ENCODE results near the gene ANKRD34A. TPM values are rescaled to one million over a fixed set of nuclear protein-coding genes. Genes with fewer than 3 reads are reported as not detected.

Gene ANKRD34A
- total RNA-seq, 6 experiments from 2014 or later, result 8.1 to 14.9 (median 10.2) TPM

- Mint-ChIP-seq H3K9me3 (no peaks in the 10 kb centered on the region), H3K4me1 (ENCODE audit: low read depth) (peaks cover 76% of the 10 kb centered on the region), H3K4me3 (peak overlapping the region; percentile 90), H3K36me3 (ENCODE audit: low read depth) (no peaks in the 10 kb centered on the region), H3K27me3 (ENCODE audit: insufficient read depth) (peaks cover under 1% of the 10 kb centered on the region; the same call in 1 of the 2 replicates), H3K27ac (peak overlapping the region; percentile 0; the same call in 1 of the 2 replicates)
- TF ChIP-seq CTCF (IDR thresholded peaks at IDR 0.05), result no peak
- no peak for DNase-seq
These were observed 5.6 kb downstream of the ANKRD34A start for GRCh38 chr1:145958734-145959133.

GRCh38 chr1:145957443-145958319, 6.7 kb downstream of the ANKRD34A start, which contains the start of gene LIX1L:
TSS of gene LIX1L (minus strand) at chr1:145958017. CDS start at chr1:145957927, 90 bp downstream.
- TF ChIP-seq CTCF (IDR thresholded peaks at IDR 0.05), result no peak
- H3K4me3 Mint-ChIP-seq, result peak within 1 kb of the TSS; percentile 90
- peak; percentile 97 for DNase-seq
- H3K36me3 Mint-ChIP-seq (ENCODE audit: low read depth), result 0 out of 2 replicates have a peak, but pooled peaks cover 7% of the 10 kb centered on the region
- H3K27me3 Mint-ChIP-seq (ENCODE audit: insufficient read depth), result no peaks in the 10 kb centered on the region
- H3K4me1 Mint-ChIP-seq (ENCODE audit: low read depth), result peaks cover 71% of the 10 kb centered on the region
- H3K9me3 Mint-ChIP-seq, result no peaks in the 10 kb centered on the region
- H3K27ac Mint-ChIP-seq, result peak within 1 kb of the TSS; percentile 81

GRCh38 chr1:145956781-145957442, 7.5 kb downstream of the ANKRD34A start:
- Mint-ChIP-seq H3K4me1 (ENCODE audit: low read depth) (peaks cover 74% of the 10 kb centered on the region), H3K27me3 (ENCODE audit: insufficient read depth) (no peaks in the 10 kb centered on the region), H3K4me3 (peak overlapping the region; percentile 90), H3K27ac (peak overlapping the region; percentile 81), H3K9me3 (no peaks in the 10 kb centered on the region), H3K36me3 (ENCODE audit: low read depth) (peaks cover 12% of the 10 kb centered on the region)
- no peak for TF ChIP-seq CTCF (IDR thresholded peaks at IDR 0.05)
- no peak for DNase-seq

GRCh38 chr1:145956361-145956760, 8.0 kb downstream of the ANKRD34A start:
- peaks cover 17% of the 10 kb centered on the region for H3K36me3 Mint-ChIP-seq (ENCODE audit: low read depth)
- peaks cover 79% of the 10 kb centered on the region for H3K4me1 Mint-ChIP-seq (ENCODE audit: low read depth)
- H3K27ac Mint-ChIP-seq, result peak overlapping the region; percentile 81
- DNase-seq, result no peak
- no peaks in the 10 kb centered on the region for H3K9me3 Mint-ChIP-seq
- TF ChIP-seq CTCF (IDR thresholded peaks at IDR 0.05), result no peak
- H3K4me3 Mint-ChIP-seq, result peak overlapping the region; percentile 90
- H3K27me3 Mint-ChIP-seq (ENCODE audit: insufficient read depth), result no peaks in the 10 kb centered on the region

GRCh38 chr1:145955436-145955835, 8.9 kb downstream of the ANKRD34A start:
- TF ChIP-seq CTCF (IDR thresholded peaks at IDR 0.05), result no peak
- Mint-ChIP-seq H3K4me1 (ENCODE audit: low read depth) (peaks cover 80% of the 10 kb centered on the region), H3K9me3 (no peaks in the 10 kb centered on the region), H3K36me3 (ENCODE audit: low read depth) (peaks cover 25% of the 10 kb centered on the region), H3K27ac (peak overlapping the region; percentile 81), H3K27me3 (ENCODE audit: insufficient read depth) (no peaks in the 10 kb centered on the region), H3K4me3 (peak overlapping the region; percentile 90)
- no peak for DNase-seq

Data from HFFc6 (cell line).